Smooth muscle cell of bladder (primary cell): ENCODE results near the gene KDM1A. TPM values are rescaled to one million over a fixed set of nuclear protein-coding genes. Genes with fewer than 3 reads are reported as not detected.

Experiments
- total RNA-seq: library from RNA; depleted of rRNA; stranded (reverse); fragments of >200 nt; gene quantifications from 2 replicates; pipeline ENCODE4 v1.2.3, GENCODE V29; 2014

KDM1A gene
- 94.2 and 99.3 TPM in 2 replicates for total RNA-seq

DNA sequence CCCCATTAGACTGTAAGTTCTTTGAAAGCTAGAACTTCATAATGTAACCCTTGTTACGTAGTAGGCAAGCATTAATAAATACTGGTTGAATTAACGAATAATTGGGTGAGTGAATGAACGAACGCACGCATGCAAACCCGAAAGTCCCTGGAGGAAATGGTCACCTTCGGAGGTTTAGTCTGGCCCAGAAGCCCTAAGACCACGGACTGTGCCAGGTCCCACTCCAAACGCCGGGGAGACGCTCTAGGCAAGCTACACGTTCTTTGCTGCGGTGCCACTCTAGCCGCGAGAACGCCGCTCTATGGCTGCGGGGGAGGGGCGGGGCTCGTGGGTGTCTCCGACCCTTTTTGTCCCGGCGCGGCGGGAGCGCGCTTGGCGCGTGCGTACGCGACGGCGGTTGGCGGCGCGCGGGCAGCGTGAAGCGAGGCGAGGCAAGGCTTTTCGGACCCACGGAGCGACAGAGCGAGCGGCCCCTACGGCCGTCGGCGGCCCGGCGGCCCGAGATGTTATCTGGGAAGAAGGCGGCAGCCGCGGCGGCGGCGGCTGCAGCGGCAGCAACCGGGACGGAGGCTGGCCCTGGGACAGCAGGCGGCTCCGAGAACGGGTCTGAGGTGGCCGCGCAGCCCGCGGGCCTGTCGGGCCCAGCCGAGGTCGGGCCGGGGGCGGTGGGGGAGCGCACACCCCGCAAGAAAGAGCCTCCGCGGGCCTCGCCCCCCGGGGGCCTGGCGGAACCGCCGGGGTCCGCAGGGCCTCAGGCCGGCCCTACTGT, at the start of gene KDM1A:
Gene KDM1A, plus strand, starts transcription at position 375 of the 769 bp plus-strand sequence. Its CDS starts 129 bp downstream, at position 504.

DNA sequence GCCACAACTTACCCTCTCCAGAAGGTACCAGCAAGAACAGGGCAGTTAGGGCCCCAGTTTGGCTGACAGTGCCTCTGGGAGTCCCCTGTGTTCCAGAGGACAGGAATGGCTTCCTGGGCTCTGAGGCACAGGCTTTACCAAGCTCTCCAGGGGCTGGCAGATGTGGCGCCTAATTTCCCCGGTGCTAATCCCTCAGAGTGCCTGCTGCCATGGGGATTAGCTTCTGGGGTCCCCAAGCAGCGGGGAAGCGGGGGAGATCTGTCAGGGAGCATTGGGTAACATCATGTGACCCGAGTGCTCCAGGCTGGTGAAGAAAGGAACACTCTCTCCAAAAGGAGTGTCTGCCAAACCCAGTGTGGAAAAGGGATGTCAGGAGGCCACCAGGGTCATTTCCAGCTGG, 46.5 kb upstream of the KDM1A start, which contains the start of gene LACTBL1:
Gene LACTBL1, minus strand, starts transcription at position 107 of the 400 bp plus-strand sequence. CDS start 550 bp downstream, outside the sequence.

Other genes with a start within 250 kb of the KDM1A start
- not detected in 2 replicates for gene LACTBL1, start 46.6 kb upstream of the KDM1A start, total RNA-seq
- not detected in 2 replicates for gene TEX46, start 3.6 kb upstream of the KDM1A start, total RNA-seq
- gene LUZP1, start 149.4 kb downstream of the KDM1A start, total RNA-seq, result 15.1 and 18.9 TPM in 2 replicates
- gene HTR1D, start 198.0 kb downstream of the KDM1A start, total RNA-seq, result not detected in 2 replicates